Smooth muscle cell (in vitro differentiated cells): ENCODE measurements around the gene SPATA31C2. TPM values are rescaled to one million over a fixed set of nuclear protein-coding genes. Genes with fewer than 3 reads are reported as not detected.

ENCODE experiments used
- DNase-seq: peaks from one replicate; lab custom pipeline; 2025; ENCODE audit not compliant: unreplicated experiment; lab: John Stamatoyannopoulos, UW
- H2AFZ ChIP-seq: fragments of 200-600 bp; sonication (generic); 2 replicates; pipeline ENCODE4 v1.6.0; 2016; ENCODE audit warnings: antibody characterized with exemption, low read depth, mild to moderate bottlenecking
- H3F3A ChIP-seq: fragments of 200-600 bp; sonication (generic); 2 replicates; pipeline ENCODE4 v1.6.0; 2017; ENCODE audit warnings: antibody characterized with exemption, low read depth
- H3K27ac ChIP-seq: fragments of 200-600 bp; sonication (generic); 2 replicates; pipeline ENCODE4 v1.5.1; 2016; ENCODE audit warnings: low read depth, mild to moderate bottlenecking
- H3K27me3 ChIP-seq: fragments of 200-600 bp; sonication (generic); 2 replicates; pipeline ENCODE4 v1.6.1; 2016; ENCODE audit warnings: low read depth, mild to moderate bottlenecking
- H3K36me3 ChIP-seq: fragments of 200-600 bp; sonication (generic); 2 replicates; pipeline ENCODE4 v1.5.1; 2016; ENCODE audit warnings: low read depth
- H3K4me1 ChIP-seq: fragments of 200-600 bp; sonication (generic); 2 replicates; pipeline ENCODE4 v1.5.1; 2016; ENCODE audit warnings: low read depth
- H3K4me2 ChIP-seq: fragments of 200-600 bp; sonication (generic); 2 replicates; pipeline ENCODE4 v1.6.0; 2016; ENCODE audit warnings: mild to moderate bottlenecking
- H3K4me3 ChIP-seq: fragments of 200-600 bp; sonication (generic); 2 replicates; pipeline ENCODE4 v1.5.1; 2016; ENCODE audit warnings: mild to moderate bottlenecking
- H3K79me2 ChIP-seq: fragments of 200-600 bp; sonication (generic); 2 replicates; pipeline ENCODE4 v1.6.0; 2016; ENCODE audit warnings: low read depth, mild to moderate bottlenecking
- H3K9ac ChIP-seq: fragments of 200-600 bp; sonication (generic); 2 replicates; pipeline ENCODE4 v1.6.0; 2016; ENCODE audit warnings: low read depth
- H3K9me3 ChIP-seq: fragments of 200-600 bp; sonication (generic); replicated peaks from 2 replicates; pipeline ENCODE4 v1.5.1; 2016; ENCODE audit warnings: low read depth
- H4K20me1 ChIP-seq: fragments of 200-600 bp; sonication (generic); 2 replicates; pipeline ENCODE4 v1.6.0; 2016; ENCODE audit warnings: low read depth
- CTCF ChIP-seq: fragments of 200-600 bp; sonication (generic); IDR thresholded peaks from 2 replicates; pipeline ENCODE4 v1.5.1; 2017; ENCODE audit warnings: borderline replicate concordance, mild to moderate bottlenecking, antibody characterized with exemption; ENCODE audit not compliant: insufficient read depth, poor library complexity, severe bottlenecking
- WGBS: methylation state at CpG from one replicate; pipeline ENCODE4 v1.1.7; 2016; ENCODE audit warnings: low lambda C conversion rate; 5-methylcytosine and 5-hydroxymethylcytosine counted together
- polyA plus RNA-seq: library from polyadenylated mRNA; unstranded; fragments of >200 nt; fragmentation: Nextera tagmentation; extraction: Ambion mirVana; gene quantifications from 2 replicates; pipeline ENCODE4 v1.2.1, GENCODE V29; 2016
- total RNA-seq: library from RNA; depleted of rRNA; stranded (reverse); fragments of >200 nt; gene quantifications from 2 replicates; pipeline ENCODE4 v1.2.3, GENCODE V29; 2014

Gene SPATA31C2
- total and polyA plus RNA-seq, 2 experiments from 2014 or later: 1.2 TPM; not detected in 1

DNA sequence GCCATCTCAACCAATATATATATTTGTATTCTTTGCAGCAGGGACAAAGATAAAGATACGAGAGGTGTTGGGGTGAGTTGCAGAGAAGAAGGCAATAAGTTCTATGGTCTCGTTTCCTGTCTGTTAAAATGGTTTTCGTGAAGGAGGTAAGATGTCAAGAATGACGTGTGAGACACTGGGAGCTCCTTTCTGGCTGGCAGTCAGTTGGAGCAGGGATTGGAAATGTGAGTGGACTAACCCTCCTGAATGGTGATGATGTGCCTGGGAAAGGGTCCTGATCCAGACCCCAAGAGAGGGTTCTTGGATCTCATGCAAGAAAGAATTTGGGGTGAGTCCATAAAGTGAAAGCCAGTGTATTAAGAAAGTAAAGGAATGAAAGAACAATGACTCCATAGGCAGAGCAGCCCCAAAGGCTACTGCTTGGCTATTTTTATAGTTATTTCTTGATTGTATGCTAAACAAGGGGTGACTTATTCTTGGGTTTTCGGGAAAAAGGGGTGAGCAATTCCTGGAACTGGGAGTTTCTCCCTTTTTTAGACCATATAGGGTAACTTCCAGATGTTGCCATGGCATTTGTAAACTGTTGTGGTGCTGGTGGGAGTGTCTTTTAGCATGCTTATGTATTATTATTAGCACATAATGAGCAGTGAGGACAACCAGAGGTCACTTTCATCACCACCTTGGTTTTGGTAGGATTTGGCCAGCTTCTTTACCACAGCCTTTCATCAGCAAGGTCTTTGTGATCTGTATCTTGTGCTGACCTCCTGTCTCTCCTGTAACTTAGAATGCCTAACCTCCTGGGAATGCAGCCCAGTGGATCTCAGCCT is 53.7 kb downstream of the SPATA31C2 start:
- Histone ChIP-seq H3K36me3 (no peaks in the 10 kb centered on the region), H3F3A (peaks cover 23% of the 10 kb centered on the region), H2AFZ (no peak overlapping the region), H3K27me3 (no peaks in the 10 kb centered on the region), H3K9ac (no peak overlapping the region), H3K4me2 (no peak overlapping the region), H3K4me1 (peaks cover 5% of the 10 kb centered on the region), H3K27ac (no peak overlapping the region), H4K20me1 (no peaks in the 10 kb centered on the region), H3K4me3 (no peak overlapping the region), H3K79me2 (no peaks in the 10 kb centered on the region), H3K9me3 (no peaks in the 10 kb centered on the region)
- TF ChIP-seq CTCF: no peak
- DNase-seq: no peak
- WGBS: 94% methylated on average over 5 of the region's 5 CpGs

Other genes starting within 250 kb of the SPATA31C2 start
- not detected in 2 replicates for gene SPATA31C1, start 220.5 kb downstream of the SPATA31C2 start, total RNA-seq
- not detected in 2 replicates for gene SPATA31C1, start 220.5 kb downstream of the SPATA31C2 start, polyA plus RNA-seq
- 4.5 and 6.7 TPM in 2 replicates for gene CDK20, start 163.9 kb downstream of the SPATA31C2 start, total RNA-seq
- gene CDK20, start 163.9 kb downstream of the SPATA31C2 start, polyA plus RNA-seq: 11.1 and 11.7 TPM in 2 replicates
- 122 and 129 TPM in 2 replicates for gene SPIN1, start 250.0 kb upstream of the SPATA31C2 start, total RNA-seq
- 56.4 and 60.0 TPM in 2 replicates for gene SPIN1, start 250.0 kb upstream of the SPATA31C2 start, polyA plus RNA-seq